SKM-1 (cell line): ENCODE results near the gene ACTR5.
"Not testable (repeated sequence)": the region's sequence is repeated elsewhere in the genome, so short reads cannot be mapped to it uniquely, and the experiment has no call there.

ENCODE experiments used
- DNase-seq: peaks from one replicate; lab custom pipeline; 2025; ENCODE audit not compliant: unreplicated experiment; lab: John Stamatoyannopoulos, UW

Gene ACTR5

DNA sequence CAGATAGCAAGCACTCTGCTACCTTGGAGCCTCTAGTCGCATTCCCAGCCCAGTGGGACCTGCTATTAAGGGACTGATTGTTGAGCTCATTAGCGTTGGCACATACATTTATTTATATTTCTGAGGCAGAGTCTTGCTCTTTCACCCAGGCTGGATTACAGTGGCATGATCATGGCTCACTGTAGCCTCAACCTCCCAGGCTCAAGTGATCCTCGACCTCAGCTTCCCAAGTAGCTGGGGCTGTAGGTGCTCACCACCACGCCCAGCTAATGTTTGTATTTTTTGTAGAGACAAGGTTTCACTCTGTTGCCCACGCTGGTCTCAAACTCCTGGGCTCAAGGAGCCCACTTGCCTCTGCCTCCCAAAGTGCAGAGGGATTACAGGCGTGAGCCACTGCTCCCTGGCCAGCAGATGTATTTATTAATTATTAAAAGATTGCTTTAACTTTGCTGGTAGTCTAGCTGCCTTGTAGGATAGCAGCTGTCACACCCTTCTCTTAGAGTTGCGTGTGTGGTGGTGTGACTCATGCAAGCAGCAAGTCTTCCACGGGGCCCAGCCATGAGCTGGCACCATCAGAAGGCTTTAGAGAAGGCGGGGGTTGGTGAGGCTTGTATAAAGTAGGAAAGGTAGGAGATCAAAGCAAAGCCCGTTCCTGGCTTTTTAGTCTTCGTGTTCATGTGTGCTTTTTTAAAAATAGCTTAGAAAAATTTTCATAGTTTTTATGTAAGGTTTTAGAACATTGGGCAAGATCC lies 16.5 kb downstream of the ACTR5 start:
- no peak for DNase-seq

DNA sequence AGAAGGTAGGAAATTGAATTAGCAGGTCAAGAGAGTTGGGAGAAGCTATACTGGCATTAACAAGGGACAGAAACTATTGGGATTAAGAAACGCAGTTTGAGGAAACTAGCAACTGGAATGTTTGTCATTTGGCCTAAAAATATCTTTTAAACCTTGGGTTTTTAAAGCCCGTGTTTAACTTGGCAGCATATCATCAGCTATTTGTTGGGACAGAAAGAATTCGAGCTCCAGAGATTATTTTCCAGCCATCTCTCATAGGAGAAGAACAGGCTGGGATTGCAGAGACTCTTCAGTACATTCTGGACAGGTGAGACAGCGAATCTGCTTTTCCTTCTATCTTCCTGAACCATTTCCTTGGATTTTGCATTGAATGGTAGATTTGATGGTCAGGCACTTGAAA lies 17.8 kb downstream of the ACTR5 start:
- no peak for DNase-seq

DNA sequence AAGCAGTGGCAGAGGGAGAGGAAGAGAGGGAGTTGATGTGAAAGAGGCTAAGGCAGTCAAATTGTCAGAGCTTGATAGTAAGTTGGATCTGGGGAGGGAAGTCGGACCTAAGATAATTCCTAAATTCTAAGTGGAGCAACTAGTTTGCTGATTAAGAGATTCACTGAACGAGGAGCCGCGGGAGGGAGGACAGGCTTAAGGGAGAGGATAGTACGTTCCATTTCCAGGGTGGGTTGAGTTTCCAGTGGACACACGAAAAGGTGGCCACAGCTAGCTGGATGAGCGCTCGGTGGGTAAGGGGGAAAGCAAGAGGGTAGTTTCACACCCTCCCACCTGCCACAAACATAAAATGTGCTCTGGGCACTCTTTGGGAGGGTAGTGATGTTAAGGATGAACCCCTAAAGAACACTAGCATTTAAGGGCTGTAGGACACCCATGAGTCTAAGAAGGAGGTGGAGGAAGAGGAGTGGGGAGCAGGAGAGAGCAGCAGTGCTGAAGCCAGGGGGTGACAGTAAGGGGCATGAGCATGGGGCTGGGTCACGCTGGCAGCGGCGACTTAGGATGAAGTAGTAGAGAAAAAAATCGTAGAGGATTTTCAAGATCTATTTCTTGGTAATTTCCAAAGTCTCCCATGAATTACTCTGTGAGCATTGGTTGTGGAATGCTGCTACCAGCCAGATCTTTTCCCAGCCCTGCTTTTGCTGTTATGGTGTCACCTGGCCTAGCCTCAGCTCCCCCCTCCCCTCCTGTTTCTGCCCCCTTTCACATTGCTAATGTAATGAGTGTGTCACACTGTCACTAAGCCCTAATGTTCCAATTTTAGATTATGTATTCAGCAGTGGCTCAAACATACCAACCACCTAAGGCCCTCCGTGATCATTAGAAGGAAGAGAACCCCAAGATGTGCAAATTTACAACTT lies 21.4 kb downstream of the ACTR5 start:
- DNase-seq, result no peak

DNA sequence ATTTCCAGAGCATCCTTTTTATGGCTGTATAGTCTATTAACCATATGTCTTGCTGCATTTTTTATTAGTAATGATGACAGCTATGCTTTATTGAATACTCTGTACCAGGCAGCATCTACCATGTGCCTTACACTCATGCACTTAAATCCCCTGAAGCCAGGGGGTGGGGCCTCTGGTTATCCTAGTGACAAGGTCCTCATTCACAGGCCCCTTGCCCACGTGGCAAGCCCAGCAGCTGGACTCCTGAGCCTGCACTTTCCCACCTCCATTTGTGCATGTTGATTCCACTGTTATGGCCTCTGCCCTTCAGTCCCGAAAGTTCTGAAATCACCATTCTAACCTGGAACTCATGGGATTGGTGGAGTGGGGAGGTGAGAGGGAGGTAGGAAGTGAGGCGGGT lies 22.3 kb downstream of the ACTR5 start:
- DNase-seq, result no peak

DNA sequence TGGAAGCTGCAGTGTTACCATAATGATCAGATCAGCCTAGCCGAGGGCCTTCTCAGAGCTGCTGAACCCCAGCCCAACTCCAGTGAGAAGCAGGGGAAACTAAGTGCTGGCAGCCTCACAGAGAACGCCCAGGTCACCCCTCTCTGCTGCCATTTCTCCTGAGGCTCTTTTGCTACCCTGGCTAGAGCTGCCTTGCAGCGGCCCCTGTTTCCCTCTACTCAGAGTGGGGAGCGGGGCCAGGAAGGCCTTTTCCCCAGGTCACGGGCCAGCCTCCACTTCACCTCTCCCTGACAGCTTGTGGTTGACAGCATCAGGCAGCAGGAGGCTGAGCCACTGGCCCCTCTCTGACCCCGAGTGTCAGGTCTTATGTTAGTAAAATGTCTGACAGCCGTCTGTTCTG lies 22.7 kb downstream of the ACTR5 start:
- DNase-seq, result no peak

DNA sequence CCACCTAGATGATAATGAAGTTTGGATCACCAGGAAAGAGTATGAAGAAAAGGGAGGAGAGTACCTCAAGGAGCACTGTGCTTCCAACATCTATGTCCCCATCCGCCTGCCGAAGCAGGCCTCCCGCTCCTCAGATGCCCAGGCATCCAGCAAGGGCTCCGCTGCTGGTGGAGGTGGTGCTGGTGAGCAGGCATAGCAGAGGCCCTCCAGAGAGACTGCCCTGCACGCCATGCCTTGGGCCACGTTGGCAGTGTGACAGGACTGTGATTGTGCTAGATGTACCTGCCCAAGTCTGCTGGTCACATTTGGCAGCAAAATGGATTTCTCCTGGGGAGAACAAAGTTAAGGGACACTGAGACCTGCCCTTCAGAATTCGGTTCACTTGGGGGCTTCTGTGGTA lies 23.4 kb downstream of the ACTR5 start:
- DNase-seq, result no peak

DNA sequence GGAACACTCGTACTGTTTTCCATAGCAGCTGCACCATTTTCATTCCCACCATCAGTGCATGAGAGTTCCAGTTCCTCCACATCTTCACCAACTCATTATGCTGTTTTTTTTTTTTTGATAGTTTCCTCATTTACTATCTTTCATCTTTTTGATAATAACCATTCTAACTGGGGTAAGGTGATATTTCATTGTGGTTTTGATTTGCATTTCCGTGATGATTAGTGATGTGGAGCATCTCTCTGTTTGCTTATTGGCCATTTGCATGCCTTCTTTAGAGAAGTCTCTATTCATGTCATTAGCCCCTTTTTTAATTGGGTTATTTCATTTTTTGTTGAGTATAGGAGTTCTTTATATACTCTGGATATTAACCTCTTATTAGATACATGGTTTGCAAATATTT lies 25.9 kb downstream of the ACTR5 start:
- DNase-seq, result no peak

DNA sequence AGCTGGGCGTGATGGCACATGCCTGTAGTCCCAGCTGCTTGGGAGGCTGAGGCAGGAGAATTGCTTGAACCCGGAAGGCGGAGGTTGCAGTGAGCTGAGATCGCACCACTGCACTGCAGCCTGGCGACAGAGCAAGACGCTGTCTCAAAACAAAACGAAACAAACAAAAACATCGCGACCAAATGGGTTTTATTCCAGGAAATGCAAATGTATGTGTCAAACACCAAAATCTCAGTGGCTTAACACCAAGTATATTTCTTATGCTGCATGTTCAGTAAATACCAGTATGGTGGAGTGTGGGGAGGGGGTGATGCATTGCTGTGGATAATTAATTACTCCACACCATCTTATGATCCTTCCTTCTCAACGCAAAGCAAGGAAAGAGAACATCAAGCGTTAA lies 28.1 kb downstream of the ACTR5 start:
- no peak for DNase-seq

DNA sequence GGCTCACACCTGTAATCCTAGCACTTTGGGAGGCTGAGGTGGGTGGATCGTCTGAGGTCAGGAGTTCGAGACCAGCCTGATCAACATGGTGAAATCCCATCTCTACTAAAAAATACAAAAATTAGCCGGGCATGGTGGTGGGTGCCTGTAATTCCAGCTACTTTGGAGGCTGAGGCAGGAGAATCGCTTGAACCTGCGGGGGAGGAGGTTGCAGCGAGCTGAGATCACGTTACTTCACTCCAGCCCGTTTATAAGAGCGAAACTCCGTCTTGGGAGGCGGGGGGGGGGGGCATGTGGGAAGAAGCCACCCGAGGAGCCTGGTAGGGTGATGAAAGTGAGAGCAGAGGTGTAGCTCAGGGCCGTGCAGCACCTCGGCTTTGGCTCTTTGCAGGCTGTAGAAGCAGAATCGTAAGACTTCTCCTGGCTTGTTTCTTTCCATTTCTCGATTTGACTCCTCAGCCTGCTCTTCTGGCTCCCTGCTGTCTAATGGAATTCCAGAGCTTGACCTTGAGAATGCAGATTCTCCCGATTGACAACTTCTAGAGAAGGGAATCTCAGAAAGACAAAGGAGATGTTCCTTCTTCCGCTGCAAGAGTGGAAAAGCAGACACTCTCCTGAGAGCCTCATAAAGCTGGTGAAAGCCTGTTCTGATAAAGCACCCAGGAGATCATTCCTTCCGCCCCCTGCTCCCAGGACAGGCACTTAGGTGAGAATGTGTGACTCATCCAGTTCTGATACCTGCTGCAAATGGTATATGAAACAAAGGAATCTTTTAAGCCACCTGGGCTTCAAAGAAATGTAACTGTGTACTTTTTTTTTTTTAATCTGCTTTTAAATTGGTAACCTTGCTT lies 31.2 kb downstream of the ACTR5 start:
- DNase-seq, result no peak

DNA sequence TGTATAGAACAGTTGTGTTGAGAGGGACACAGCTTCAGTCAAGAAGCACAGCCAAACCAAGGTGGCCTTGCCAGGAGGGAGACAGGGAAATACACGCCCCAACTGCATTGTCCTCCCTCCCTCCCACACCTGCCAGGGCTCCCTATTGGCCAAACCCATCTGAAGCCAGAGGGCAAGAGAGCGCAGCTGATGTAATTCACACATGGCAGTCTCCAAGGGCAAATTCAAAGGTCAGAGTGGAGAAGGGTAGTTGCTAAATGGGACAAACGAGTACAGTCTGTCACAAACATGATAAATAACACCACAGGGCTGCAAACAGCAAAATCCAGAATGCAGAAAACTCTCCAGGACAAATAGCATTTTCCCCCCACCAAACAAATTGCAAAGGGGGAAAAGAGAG lies 34.0 kb downstream of the ACTR5 start:
- no peak for DNase-seq

DNA sequence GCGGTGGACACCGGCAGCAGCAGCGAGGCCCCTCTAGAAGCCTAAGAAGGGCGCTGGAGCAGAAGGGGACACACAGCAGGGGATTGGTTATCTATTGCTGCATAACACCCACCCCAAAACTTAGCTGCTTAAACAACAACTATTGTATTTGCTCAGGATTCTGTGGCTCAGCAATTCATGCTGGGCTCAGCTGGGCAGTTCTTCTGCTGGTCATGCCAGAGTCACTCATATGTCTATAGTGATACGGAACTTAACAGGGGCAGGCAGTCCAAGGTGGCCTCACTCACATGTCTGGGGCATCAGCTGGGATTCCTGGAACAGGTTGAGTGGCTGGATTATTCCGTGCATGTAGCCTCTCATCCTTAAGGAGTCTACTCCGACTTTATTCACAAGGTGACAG lies 39.6 kb downstream of the ACTR5 start:
- DNase-seq, result no peak

DNA sequence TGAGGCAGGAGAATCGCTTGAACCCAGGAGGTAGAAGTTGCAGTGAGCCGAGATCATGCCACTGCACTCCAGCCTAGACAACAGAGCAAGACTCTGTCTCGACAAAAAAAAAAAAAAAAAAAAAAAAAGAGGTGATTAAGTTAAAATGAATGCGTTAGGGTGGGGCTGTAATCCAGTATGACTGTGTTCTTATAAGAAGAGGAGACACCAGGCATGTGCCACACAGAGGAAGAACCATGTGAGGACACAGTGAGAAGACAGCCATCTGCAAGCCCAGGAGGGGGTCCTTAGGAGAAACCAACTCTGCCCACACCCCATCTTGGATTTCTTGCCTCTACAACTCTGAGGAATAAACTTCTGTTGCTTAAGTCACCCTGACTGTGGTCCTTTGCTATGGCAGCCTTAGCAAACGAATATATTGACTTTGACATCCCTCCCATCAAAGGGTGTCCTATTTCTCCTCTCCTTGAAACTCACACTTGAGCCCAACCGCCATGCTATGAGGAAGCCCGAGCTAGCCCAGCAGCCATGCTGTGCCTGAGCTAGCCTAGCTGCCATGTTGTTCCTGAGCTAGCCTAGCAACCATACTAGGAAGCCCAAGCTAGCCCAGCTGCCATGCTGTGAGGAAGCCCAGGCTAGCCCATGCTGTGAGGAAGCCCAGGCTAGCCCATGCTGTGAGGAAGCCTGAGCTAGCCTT lies 41.4 kb downstream of the ACTR5 start:
- DNase-seq, result no peak

DNA sequence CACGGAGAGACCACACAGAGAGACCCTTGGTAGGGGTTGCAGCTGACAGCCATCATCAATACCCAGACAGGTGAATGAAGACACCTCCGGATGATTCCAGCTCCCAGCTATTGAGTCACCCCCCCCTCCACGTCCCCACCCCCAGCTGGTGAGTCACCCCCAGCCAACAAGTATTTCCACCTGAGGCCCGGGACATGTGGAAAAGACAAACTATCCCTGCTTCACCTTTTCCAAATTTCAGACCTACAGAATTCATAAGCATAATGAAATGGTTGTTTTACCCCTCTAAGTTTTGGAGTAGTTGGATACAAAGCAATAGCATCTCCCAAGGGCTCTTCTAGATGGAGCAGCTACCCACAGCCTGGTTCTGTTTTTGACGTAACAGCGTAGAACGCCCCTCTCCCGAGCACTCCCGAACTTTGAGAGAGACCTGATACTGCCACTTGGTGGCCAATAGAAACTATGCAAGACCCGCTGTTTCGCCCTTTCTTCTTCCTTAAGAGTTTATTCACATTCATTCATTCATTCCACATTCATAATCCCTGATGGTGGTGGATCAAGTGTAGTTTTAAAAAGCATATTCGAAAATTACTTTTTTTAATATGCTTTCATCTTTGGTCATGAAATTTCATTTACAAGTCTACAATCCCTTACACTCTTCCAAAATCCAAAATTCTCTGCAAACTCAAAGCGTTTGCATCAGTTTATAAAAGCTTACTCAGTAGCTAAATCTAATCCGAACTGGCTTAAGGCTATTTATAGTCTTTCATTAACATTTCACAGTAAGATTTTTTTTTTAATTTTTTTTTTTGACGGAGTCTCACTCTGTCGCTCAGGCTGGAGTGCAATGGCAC lies 42.2 kb downstream of the ACTR5 start:
- no peak for DNase-seq

DNA sequence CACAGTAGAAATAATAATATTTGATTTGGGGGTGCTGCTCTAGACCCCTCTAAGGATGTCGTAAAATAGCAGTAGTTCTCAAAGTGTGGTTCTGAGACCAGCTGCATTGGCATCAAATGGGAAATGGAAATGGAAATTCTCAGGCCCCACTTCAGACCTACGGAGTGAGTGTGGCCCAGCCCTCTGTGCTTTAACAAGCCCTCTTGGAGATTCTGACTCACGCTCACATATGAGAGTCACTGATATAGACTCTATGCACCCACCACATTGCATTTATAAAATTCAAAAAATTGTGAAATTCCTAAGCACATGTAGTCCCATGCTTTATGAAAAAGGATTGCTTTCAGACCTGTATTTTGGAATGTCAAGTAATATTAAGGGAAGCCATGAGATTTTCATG lies 43.0 kb downstream of the ACTR5 start:
- no peak for DNase-seq

DNA sequence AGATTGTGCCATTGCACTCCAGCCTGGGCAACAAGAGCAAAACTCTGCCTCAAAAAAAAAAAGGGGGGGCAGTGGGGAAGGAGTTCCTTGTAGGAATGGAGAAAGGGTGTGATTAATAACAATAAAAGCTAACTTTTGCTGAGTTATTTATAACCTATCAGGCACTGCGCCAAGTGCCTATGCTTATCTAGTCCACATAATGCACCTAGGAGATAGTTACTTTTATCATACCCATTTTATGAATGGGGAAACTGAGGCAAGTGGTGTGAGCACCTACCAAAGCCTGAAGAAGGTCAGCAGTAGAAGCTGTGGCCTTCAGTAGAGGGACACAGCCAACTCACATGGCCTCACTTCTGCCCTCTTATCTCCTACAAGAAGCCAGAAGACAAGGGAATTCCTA lies 43.7 kb downstream of the ACTR5 start:
- no peak for DNase-seq

DNA sequence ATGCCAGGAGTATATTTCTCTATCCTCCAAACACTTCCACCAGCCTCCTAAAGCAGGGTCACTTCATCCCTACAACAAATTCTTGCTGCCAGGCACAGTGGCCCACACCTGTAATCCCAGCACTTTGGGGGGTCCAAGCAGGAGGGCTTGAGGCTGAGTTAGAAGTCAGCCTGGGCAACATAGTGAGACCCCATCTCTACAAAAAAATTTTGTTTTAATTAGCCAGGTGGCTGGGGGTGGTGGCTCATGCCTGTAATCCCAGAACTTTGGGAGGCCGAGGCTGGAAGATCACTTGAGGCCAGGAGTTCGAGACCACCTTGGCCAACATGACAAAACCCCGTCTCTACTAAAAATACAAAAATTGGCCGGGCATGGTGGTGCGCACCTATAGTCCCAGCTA lies 45.8 kb downstream of the ACTR5 start:
- DNase-seq, result not testable (repeated sequence)

DNA sequence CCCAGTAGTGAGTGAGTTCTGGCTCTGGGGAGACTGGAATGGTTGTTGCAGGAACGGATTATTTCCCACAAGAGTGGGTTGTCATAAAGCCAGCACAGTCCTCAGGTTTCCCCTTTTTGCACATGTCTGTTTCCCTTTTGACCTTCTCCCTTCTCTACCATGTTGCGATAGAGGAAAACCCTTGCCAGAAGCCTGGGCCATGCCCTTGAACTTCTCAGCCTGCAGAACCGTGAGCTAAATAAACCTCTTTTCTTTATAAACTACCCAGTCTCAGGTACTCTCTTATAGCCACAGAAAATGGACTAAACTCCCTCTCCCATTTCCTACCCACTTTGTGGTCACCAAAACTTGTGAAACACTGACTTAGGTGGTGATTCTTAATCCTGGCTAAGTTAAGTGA lies 50.0 kb downstream of the ACTR5 start:
- peak; percentile 45 for DNase-seq

DNA sequence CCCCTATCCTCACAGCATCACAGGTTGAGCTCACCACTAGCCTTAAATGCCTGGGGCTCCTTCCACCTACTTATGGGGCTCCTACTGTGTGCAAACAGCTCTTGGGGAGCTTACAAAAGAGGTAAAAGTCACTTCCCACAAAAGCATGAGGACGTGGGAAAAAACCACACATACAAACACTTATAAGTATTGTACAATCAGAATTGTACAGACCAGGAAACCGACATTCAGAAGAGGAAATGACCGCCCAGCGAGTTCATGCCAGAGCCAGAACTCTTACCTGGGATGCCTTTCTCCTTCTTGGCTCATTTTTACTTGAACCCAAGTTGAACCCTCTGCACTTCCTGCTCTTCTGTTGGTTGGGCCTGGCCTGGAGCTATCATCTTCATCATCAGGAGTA lies 50.9 kb downstream of the ACTR5 start:
- peak; percentile 93 for DNase-seq

DNA sequence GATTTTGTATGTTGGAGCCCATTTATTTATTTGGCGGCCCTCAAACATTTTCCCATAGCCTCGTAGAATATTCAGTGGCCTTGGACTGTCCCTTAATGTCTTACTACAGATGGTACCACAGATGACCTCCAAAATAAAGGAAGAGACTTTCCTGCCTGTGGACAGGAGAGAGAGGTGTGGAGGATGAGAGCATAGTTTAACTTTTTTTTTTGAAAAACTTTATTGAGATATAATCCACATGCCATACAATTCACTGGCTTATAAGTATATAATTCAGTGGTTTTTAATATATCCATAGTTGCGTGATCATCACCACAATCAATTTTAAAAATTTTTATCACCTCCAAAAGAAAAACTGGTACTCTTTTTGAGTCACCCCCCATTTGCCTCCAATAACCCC lies 52.6 kb downstream of the ACTR5 start:
- DNase-seq, result no peak

DNA sequence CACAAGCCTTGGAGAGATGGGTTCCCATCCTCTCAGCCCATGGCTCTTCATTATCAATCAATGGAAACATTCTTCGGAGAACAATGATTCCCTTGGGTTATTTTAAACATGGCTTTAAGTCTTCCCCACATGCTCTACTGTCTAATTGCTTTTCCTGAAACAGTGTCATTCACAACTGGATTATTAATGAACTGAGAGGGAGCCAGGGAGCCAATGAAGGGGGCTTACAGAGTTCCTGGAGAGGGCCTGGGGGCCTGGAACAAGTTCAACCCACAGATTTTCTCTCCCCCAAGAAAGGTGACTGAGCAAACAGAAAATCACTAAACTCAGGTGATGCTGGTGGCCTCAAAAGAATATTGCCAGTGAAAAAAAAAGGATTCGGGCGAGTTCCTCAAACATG lies 56.0 kb downstream of the ACTR5 start:
- DNase-seq, result no peak
